GM19193 (cell line): Measurements from ENCODE around the gene HIVEP3.

Experiments used
- POLR2A ChIP-seq: IDR thresholded peaks from 4 replicates; pipeline ENCODE4 v1.6.1; 2011; ENCODE audit not compliant: insufficient read depth, insufficient read length; ENCODE audit errors: extremely low read depth

Gene HIVEP3

DNA sequence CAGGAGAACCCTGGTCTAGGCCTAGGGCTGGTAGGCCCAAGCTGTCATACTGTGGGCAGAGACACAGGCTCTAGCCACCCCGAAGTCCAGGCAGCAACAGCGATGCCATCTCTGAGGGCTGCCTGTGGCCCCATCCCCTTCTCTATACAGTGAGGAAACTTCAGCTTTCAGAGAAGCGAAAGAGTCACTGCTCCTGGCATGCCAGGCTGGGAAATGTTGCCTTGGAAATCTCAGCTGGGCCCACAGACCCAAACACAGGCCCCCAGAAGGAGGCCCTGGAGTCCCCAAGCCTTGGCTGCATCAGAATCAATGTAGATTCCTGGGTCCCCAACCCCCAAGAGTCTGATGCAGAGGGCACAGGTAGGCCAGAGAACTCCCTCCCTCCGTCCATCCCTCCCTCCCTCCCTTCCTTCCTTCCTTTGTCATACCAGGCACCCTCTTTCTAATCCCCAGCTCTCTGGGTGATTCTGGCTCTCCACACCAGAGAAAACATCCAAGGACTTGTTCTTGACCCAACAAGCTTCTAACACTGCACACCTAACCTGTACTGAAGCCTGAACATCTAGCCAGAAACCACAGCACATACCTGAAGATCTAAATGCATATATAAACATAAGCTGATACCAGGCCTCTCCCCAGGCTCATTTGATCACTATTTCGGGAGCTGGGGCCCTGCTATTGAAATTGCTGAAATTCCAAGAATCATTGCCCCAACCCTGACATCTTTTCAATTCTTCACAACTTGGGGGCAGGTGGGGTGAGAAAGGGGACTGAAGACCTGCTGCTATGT is 291.0 kb downstream of the HIVEP3 start:
- no peak for TF ChIP-seq POLR2A

DNA sequence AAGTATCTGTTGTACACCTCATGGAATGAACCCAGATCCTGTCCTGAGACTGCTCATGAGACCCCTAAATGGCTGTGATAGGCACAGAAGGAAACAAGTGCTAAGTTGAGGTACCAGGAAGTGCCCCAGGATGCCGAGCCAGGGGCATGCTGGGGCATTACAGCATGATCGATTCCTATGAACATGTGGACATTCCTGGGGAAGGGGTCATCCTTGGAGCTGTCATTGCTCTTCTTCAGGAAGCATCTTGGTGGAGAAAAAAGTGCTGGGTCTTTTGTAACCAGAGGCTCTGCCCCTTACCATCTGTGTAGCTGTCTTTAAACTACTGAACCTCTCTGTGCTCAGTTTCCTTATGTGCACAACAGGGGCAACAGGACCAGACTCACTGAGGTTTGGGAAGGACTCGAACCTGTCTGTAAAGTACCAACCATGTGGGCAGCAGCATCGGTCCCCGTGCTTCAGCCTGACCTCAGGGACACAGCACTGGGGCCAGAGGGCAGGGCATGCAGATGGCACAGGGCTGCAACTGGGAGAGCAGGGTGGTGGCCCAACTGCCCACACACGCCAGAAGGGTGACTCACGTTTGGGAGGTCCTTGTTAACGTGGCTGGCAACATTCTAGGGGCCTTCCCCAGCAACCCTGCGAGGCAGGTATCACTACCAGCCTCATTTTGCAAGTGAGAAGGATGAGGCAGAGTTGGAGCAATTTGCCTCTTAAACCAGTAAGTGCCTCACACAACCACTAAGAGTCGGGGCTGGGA is 291.9 kb downstream of the HIVEP3 start:
- TF ChIP-seq POLR2A: no peak

DNA sequence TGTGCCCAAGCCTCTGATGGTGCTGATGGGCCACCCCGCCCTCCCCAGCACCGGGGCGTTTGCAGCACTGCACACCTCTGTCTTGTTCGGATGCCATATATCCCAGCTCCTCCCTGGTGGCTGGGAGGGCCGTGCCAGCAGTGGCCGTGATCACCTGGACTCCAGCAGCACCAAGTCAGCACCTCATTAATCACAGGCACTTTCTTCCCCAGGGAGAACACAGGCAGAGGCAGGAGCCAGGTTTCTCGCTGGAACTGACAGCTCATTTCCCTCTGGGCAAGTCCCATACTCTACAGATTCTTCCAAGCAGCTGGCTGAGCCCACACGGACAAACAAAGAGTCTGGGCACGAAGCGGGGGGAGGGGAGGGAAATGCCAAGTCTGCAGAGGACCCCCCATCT is 292.6 kb downstream of the HIVEP3 start:
- no peak for TF ChIP-seq POLR2A

DNA sequence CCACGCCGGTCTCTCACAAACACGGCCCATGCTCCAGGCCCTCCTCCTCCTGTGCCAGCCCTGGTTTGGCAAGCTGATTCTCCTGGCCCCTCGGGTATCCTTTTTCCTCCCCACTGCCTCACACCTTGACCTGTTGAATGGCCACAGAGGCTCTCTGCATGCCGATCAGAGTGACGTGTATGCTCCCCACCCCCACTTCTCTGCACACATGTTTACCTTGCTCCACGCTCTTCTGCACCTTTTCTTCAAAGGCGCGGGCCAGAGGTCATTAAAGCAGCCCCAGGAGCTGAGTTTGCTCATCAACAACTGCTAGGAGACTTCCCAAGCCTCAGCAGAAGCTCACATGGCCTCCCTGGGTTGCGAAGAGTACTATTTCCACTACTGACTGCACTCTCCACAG is 295.0 kb downstream of the HIVEP3 start:
- TF ChIP-seq POLR2A: no peak

DNA sequence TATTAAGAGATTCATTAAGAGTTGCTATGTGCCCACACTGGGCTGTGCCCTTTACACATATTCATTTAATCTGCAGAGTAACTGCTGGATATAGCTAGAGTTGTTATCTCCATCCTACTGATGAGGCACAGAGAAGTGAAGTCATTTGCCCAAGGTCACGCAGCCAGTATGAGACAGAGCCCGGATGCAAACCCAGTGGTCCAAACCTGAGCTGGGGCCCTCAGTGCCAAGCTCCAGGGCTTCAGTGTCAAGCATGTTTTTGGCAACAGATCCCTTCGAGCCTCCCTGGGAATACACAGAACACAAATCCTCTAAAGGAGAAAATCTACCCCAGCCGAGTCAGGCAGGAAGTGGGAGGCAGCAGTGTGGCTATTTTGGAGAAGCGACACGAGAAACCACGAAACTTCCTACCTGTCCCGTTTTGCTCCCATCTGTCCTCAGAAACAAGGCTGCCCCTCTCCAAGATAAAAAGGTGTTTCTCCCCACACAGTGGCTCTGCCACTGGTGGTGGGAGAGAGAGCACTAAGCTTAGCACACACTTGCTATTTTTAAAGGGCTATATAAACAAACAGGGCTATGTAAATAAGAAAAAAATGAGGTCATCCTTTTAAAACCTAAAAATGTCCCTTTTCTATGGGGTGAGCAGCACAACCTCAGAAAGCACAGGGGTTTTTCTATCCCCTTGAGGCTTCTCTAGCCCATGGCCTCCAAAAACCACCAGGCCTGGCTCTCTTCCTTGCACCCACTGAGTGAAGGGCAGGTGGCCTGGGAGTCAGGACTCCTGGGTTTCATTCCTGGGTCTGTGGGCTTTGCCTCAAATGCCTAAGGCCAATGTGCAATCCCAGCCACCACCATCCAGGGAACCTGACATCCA is 295.6 kb downstream of the HIVEP3 start:
- no peak for TF ChIP-seq POLR2A

DNA sequence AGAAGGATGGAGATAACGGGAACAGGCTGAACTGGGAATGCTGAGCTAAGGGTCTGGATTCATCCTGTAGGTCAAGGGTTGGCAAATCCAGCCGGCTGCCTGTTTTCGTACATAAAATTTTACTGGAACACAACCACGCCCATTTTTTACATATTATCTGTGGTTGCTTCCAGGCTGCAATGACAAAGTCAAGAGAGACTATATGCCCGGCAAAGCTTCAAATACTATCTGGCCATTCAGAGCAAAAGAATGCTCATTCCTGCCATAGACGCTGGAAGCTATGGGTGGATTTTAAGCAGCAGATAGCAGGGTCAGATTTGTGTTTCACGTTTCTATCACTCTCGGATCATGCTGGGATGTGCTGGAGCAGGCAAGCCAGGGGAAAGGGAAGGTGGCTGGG is 296.3 kb downstream of the HIVEP3 start:
- no peak for TF ChIP-seq POLR2A

DNA sequence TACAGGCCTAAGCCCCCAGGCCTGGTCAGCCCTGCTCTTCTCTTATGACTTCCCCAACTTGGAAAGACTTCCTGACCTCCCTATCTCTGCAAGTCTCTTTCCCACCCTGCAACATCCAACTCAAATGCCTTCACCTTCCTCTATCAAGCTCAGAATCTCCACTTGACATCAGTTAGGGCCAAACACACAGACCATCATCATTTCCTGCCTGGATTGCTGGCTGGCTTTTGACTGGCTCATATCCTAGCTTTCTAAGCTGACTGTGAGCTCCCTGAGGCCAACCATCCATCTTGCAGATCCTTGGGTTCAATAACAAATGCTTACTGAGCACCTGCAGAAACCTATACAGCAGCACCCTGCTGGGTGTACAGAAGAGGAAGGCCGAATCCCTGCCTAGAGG is 296.9 kb downstream of the HIVEP3 start:
- TF ChIP-seq POLR2A: no peak

DNA sequence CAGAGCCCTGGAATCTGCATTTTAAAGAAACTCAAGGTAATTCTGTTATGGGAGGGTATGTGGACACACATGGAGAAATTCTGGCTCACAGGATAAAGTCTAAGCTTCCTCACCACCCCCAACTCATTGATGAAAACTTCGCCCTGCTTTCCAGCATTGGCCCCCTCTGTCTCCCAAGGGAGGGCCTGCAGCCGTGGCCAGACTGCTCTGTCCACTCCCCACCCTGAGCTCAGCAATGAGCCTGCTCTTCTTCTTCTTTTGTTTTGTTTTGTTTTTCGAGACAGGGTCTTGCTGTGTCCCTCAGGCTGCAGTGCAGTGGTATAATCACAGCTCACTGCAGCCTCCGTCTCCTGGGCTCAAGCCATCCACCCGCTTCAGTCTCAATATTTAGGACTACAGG is 297.5 kb downstream of the HIVEP3 start:
- TF ChIP-seq POLR2A: no peak

DNA sequence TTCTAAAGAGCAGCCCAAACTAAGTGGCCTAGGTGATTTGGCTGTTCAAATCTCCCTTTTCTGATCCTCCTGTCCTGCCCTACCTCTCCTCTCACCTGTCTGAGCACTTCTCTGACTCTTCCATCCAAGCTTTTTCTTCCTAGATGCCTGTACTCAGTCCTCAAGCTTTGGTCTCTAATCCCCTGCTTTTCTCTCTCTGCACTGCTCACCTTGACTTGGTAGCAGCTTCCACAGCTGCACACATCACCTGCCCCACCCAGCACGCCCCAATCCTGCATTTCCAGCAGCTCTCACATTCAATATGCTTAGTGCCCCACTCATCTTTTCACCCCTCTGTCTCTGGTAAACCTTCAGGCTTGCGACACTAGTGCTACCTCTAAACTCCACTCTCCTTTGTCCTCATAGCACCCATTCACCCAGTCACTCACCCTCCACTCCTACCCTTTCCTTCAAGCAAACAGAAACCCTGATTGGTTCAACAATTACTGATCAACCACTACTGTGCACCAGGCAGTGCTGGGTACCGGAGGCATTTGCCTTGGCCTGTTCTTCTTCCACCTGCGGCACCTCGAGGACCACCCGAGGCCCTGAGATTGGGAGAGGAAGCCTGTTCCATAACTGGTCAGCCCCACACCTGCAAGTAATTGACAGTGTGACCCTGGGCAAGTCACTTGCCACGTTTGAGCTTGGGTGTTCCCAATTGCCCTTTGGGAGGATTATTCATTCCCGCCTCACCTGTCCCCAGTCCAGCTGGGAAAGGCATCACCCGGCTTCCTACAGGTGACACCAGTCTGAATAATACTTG is 298.2 kb downstream of the HIVEP3 start:
- TF ChIP-seq POLR2A: no peak

DNA sequence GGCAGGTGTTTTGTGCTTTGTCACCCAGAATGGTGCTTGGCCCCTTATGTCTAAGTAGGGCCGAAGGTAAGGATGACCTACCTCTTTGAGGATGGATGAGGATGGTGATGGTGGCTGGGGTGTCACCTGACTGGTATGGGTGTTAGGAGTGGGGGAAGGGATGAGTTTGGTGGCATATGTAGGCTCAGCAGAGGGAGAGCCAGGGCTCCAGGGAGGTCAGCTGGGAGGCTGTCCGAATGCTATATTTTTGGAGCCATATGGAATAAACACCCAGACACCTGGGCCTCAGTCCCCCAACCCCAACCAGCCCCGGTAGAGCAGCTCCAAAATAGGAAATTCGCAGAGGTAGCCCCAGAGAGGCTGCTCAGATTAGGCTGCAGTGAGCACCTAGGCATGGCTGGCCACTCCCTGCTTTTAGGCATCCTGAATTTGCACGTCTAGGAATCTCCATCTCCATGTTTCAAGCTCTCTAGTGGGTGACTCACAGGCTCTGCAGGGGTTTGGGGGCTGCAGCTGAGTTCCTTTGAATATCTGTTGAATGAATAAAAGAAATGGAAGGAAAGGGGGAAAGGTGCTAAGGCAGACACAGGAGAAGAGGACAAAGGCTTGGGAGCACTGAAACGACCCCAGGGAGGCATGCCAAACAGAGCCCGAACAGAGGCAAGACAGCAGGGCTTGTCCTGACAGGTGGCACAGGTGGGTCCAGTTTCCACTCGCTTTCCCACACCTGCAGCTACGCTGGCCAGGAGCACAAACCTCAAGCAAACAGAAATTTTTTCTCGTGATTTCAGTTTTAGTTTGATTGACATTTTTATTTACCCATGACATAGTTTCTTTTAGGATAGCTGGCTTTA is 299.0 kb downstream of the HIVEP3 start:
- no peak for TF ChIP-seq POLR2A

DNA sequence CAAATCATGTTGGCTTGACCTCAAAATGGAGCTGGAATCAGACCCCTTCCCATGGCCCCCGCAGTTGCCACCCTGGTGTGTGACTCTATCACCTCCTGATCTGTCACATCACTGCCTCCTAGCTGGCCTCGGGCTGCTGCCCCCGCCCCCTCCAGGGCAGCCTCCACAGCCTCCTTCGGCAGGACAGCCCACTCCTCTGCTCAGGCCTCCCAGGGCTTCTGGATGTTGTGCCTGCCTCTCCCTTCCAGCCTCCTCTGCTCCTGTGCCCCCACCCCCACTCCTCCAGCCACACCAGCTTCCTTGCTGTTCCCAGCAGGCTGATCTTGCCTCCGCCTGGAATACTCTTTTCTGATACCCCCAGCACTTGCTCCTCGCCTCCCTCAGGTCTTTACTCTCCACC is 299.9 kb downstream of the HIVEP3 start:
- TF ChIP-seq POLR2A: no peak

DNA sequence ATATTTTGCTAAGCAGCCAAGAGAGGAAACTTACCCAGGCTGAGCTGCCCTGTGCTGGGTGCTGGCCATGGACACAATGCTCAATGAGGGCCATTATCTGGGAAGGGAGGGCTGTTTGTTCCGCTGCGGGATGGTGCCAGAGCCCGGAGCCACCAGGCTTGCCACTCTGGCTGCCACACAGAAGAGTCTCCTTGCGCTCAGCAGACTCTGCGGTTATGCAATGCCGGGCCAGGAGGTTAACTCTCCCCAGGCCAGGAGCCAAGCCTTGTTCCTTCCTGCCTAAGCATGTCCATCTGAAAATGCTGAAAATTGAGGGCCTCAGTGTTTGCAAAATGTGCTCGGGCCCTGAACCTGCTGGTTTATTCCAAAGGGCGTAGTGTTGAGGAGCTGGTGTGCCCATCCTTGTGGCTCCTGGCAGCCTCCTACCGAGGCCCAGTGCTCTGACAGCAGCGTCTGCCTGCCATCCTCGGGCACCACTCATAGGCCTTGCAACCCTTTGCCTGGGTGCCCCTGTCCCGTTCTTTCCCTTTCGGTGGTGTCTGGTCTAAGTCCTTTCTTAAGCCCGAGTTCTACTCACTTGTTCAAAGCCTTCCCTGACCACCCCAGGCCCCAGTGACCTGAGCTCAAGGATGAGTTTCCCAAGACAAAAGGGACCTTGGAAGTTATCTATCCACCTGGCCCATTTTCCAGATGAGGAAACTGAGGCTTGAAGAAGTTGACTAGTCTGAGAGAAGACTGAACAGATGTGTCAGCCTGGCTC is 300.5 kb downstream of the HIVEP3 start:
- TF ChIP-seq POLR2A: no peak

DNA sequence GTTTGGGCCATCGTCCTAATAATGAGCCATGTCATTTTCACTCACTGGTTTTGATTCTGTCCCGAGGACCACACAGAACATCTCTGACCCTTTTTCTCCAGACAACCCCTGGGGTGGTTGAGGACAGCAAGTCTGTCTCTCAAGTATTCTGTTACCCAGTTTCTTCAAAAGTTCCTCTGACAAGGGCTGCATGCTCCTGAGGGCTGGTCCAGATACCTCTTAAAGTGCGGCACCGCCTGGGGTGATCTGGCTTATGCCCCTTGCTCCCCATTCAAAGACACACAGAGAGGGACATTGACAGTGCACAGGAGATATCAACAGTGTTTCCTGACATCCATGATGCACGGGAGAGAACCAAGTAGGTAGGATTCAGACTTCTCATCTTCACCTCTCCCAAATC is 301.4 kb downstream of the HIVEP3 start:
- TF ChIP-seq POLR2A: no peak

DNA sequence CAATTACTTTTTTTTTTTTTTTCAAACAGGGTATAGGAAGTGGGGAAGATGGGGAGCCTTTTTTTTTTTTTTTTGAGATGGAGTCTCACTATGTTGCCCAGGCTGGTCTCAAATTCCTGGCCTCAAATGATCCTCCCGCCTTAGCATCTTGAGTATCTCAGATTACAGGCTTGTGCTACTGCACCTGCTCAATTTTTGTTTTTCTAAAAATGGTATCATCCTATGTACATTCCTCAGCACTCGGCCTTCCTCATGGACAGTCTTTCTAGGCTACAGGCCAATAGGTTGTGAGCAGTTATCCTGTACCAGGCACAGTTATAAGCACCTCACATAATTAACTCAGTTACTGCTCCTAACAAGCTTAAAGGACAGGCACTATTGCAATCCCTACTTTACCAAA is 302.2 kb downstream of the HIVEP3 start:
- no peak for TF ChIP-seq POLR2A

DNA sequence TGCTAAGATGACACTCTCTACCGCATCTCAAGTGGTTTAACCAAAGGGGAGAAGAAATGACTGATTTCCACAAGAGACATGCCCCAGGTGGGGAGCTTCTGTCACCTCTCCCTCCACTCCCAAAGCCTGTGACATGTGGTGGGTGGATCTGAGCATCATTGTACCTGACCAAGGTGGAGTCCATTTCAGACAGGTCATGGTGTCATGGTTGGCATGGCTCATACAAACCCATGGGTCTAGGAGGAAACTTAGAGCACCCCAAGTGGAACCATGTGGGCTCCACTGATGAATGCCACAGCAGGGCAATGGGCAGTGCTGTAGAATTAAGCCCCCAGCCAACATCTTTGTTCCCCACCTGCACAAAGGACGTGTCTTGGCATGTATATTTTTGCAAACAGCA is 302.7 kb downstream of the HIVEP3 start:
- TF ChIP-seq POLR2A: no peak
